ENCODE data around the gene KLHL2.

DNA sequence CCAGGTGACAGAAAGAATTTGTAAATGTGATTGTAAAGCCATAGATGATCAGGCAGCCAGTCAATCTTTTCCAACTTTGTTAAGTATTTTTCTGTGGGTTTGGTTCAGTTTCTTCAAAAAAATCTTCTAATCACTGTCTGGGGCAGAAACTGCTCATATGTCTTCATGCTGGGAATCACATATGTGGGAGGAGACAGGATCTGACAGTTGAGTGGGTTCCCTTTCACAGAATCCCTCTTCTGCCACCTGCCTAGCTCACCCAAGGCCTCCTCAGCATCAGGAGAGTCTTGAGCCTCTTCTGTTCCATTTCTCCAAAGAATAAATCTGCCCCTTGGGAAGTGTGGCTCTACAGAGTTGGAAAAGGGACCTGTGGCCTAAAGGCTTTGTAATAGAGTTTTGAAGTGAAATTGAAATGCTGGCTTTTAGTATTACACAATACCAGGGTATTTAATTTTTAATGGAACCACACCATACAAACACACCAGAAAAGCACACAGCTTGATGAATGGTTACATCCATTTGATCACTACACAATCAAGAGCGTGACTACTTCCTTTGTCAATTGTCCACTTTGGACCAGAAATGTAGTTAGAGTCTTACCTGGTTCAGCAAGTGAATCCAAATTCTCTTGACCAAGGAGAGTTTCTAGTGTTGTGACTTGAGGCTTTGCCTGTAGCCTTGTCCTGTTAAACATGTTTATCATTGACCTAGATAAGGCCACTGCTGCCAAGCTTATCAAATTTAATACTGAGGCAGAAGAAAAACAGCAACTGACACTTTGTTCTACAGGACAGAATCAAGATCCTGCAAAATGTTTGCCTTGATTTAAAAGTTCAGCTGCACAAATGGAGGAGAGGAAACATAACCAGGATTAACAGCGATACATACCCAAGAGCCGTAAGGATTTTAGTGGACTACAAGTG, 140.5 kb downstream of the KLHL2 start:
- TF ChIP-seq, protein P1, sequence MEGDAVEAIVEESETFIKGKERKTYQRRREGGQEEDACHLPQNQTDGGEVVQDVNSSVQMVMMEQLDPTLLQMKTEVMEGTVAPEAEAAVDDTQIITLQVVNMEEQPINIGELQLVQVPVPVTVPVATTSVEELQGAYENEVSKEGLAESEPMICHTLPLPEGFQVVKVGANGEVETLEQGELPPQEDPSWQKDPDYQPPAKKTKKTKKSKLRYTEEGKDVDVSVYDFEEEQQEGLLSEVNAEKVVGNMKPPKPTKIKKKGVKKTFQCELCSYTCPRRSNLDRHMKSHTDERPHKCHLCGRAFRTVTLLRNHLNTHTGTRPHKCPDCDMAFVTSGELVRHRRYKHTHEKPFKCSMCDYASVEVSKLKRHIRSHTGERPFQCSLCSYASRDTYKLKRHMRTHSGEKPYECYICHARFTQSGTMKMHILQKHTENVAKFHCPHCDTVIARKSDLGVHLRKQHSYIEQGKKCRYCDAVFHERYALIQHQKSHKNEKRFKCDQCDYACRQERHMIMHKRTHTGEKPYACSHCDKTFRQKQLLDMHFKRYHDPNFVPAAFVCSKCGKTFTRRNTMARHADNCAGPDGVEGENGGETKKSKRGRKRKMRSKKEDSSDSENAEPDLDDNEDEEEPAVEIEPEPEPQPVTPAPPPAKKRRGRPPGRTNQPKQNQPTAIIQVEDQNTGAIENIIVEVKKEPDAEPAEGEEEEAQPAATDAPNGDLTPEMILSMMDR (IDR thresholded peaks at IDR 0.05): no peak
- TF ChIP-seq POLR2A (IDR thresholded peaks at IDR 0.05): no peak

Measured in body of pancreas (tissue), 4 donors.